Activated CD8-positive, alpha-beta T cell treated with anti-CD3 and anti-CD28 coated beads, Interleukin-2, amount 10 ng/mL, durations not matched to agents 7 days and 5 days (primary cell): ENCODE measurements around the gene FRS2. TPM values are rescaled to one million over a fixed set of nuclear protein-coding genes. Genes with fewer than 3 reads are reported as not detected.
"Not testable (repeated sequence)": the region's sequence is repeated elsewhere in the genome, so short reads cannot be mapped to it uniquely, and the experiment has no call there.

Experiments used
- ATAC-seq: fragments of 150-1000 bp; cut with Tn5 transposase; one replicate; pipeline ENCODE4 v1.10.0; 2021; ENCODE audit warnings: moderate library complexity
- CTCF ChIA-PET: fragments of 350-600 bp; sonication (Branson Sonifier 250); formaldehyde crosslinking; loops from one replicate; lab custom pipeline; 2021; ENCODE audit warnings: antibody characterized with exemption; lab: Charles Lee
- POLR2A ChIA-PET: fragments of 350-600 bp; sonication (Branson Sonifier 250); formaldehyde crosslinking; loops from one replicate; lab custom pipeline; 2021; ENCODE audit warnings: antibody characterized with exemption; lab: Charles Lee
- DNase-seq: peaks from one replicate; pipeline ENCODE4 v3.0.0-alpha.2; 2020
- H3K27ac Mint-ChIP-seq: one replicate; pipeline ENCODE4 v1.8.0; 2021; ENCODE audit warnings: mild to moderate bottlenecking, mixed read lengths
- H3K27me3 Mint-ChIP-seq: one replicate; pipeline ENCODE4 v1.8.0; 2021; ENCODE audit warnings: low read depth, mixed read lengths
- H3K36me3 Mint-ChIP-seq: one replicate; pipeline ENCODE4 v1.8.0; 2021; ENCODE audit warnings: low read depth, mixed read lengths
- H3K4me1 Mint-ChIP-seq: one replicate; pipeline ENCODE4 v1.8.0; 2021; ENCODE audit warnings: low read depth, mixed read lengths
- H3K4me3 Mint-ChIP-seq: one replicate; pipeline ENCODE4 v1.8.0; 2021; ENCODE audit warnings: mild to moderate bottlenecking, mixed read lengths
- H3K9me3 Mint-ChIP-seq: one replicate; pipeline ENCODE4 v1.8.0; 2022; ENCODE audit warnings: mixed read lengths; ENCODE audit not compliant: insufficient read depth
- total RNA-seq, 2 experiments: library from RNA; stranded (reverse); gene quantifications; one replicate each; pipeline ENCODE4 v1.2.3, GENCODE V29; 2021

FRS2 gene
- total RNA-seq, 2 experiments from 2014 or later, result 13.0 to 13.7 TPM

- peaks cover 7% of the 10 kb centered on the region for H3K4me1 Mint-ChIP-seq
- no peak for DNase-seq
- H3K4me3 Mint-ChIP-seq, result no peak overlapping the region
- H3K27ac Mint-ChIP-seq, result no peak overlapping the region
- no peak for ATAC-seq
- H3K36me3 Mint-ChIP-seq, result peaks cover 58% of the 10 kb centered on the region
- H3K27me3 Mint-ChIP-seq, result no peaks in the 10 kb centered on the region
- H3K9me3 Mint-ChIP-seq, result no peaks in the 10 kb centered on the region
- ChIA-PET POLR2A (no interaction called here), CTCF (interaction anchor here (0.6 kb wide), 1 partner anchor 1592 kb away, joined by 3 read pairs; no protein-coding TSS in a partner anchor)
Measured at GRCh38 chr12:69600804-69601203, 130.6 kb downstream of the FRS2 start.

GRCh38 chr12:69601962-69602685 lies 131.9 kb downstream of the FRS2 start:
- H3K4me1 Mint-ChIP-seq, result peaks cover 5% of the 10 kb centered on the region
- H3K27me3 Mint-ChIP-seq, result no peaks in the 10 kb centered on the region
- H3K4me3 Mint-ChIP-seq, result no peak overlapping the region
- H3K36me3 Mint-ChIP-seq, result peaks cover 52% of the 10 kb centered on the region
- no peak for ATAC-seq
- no peak for DNase-seq
- ChIA-PET POLR2A (interaction anchor here (0.6 kb wide), 1 partner anchor 12 kb away, joined by 3 read pairs; no protein-coding TSS in a partner anchor), CTCF (interaction anchor here (0.7 kb wide), 1 partner anchor 32 kb away, joined by 3 read pairs; no protein-coding TSS in a partner anchor)
- no peak overlapping the region for H3K27ac Mint-ChIP-seq
- H3K9me3 Mint-ChIP-seq, result no peaks in the 10 kb centered on the region

- POLR2A ChIA-PET, result no interaction called here
Measured at GRCh38 chr12:69602954-69603353, 132.8 kb downstream of the FRS2 start.

GRCh38 chr12:69603556-69603955 lies 133.4 kb downstream of the FRS2 start:
- ATAC-seq, CTCF ChIA-PET, POLR2A ChIA-PET, H3K4me1 Mint-ChIP-seq, H3K9me3 Mint-ChIP-seq, DNase-seq, H3K27me3 Mint-ChIP-seq, H3K27ac Mint-ChIP-seq, H3K4me3 Mint-ChIP-seq: not testable (repeated sequence)
- peaks cover 41% of the 10 kb centered on the region for H3K36me3 Mint-ChIP-seq

More at GRCh38 chr12:69602954-69603353, 132.8 kb downstream of the FRS2 start:
- H3K27ac Mint-ChIP-seq, result no peak overlapping the region
- no peak overlapping the region for H3K4me3 Mint-ChIP-seq
- CTCF ChIA-PET, result no interaction called here
- DNase-seq (no peak), ATAC-seq (no peak)
- no peaks in the 10 kb centered on the region for H3K27me3 Mint-ChIP-seq
- H3K36me3 Mint-ChIP-seq, result peaks cover 45% of the 10 kb centered on the region
- no peaks in the 10 kb centered on the region for H3K9me3 Mint-ChIP-seq
- peaks cover 3% of the 10 kb centered on the region for H3K4me1 Mint-ChIP-seq

- H3K27ac Mint-ChIP-seq, H3K9me3 Mint-ChIP-seq, H3K4me1 Mint-ChIP-seq, ATAC-seq, H3K27me3 Mint-ChIP-seq, POLR2A ChIA-PET, CTCF ChIA-PET, DNase-seq, H3K4me3 Mint-ChIP-seq: not testable (repeated sequence)
- H3K36me3 Mint-ChIP-seq, result peaks cover 36% of the 10 kb centered on the region
Measured at GRCh38 chr12:69604275-69604674, 134.1 kb downstream of the FRS2 start.

GRCh38 chr12:69608114-69608513 lies 137.9 kb downstream of the FRS2 start:
- CTCF ChIA-PET, result interaction anchor here (0.7 to 0.9 kb wide), 2 partner anchors 250 to 317 kb away, joined by 3 to 5 read pairs; no protein-coding TSS in a partner anchor
- ATAC-seq (no peak), DNase-seq (no peak)
- Mint-ChIP-seq H3K9me3 (no peaks in the 10 kb centered on the region), H3K27me3 (peaks cover 9% of the 10 kb centered on the region), H3K36me3 (peaks cover 7% of the 10 kb centered on the region), H3K4me1 (no peaks in the 10 kb centered on the region), H3K4me3 (no peak overlapping the region), H3K27ac (no peak overlapping the region)
- POLR2A ChIA-PET, result no interaction called here

- H3K4me3 Mint-ChIP-seq, result no peak overlapping the region
- H3K27ac Mint-ChIP-seq, result no peak overlapping the region
- H3K4me1 Mint-ChIP-seq, result no peaks in the 10 kb centered on the region
- no peaks in the 10 kb centered on the region for H3K9me3 Mint-ChIP-seq
- ChIA-PET POLR2A (no interaction called here), CTCF (interaction anchor here (0.6 kb wide), 1 partner anchor 45 kb away, joined by 3 read pairs; no protein-coding TSS in a partner anchor)
- peaks cover 9% of the 10 kb centered on the region for H3K27me3 Mint-ChIP-seq
- DNase-seq, result no peak
- no peaks in the 10 kb centered on the region for H3K36me3 Mint-ChIP-seq
- ATAC-seq, result no peak
Measured at GRCh38 chr12:69610126-69610525, 139.9 kb downstream of the FRS2 start.

GRCh38 chr12:69610729-69611128 lies 140.5 kb downstream of the FRS2 start, which contains the start of gene LRRC10:
Gene LRRC10 (minus strand): TSS chr12:69610907. CDS start chr12:69610838, 69 bp downstream.
- no peak within 1 kb of the TSS for H3K27ac Mint-ChIP-seq
- CTCF ChIA-PET, result no interaction called here

GRCh38 chr12:69613351-69613750 lies 143.2 kb downstream of the FRS2 start:
- Mint-ChIP-seq H3K36me3 (no peaks in the 10 kb centered on the region), H3K27me3 (peaks cover 12% of the 10 kb centered on the region), H3K9me3 (no peaks in the 10 kb centered on the region), H3K4me1 (no peaks in the 10 kb centered on the region), H3K4me3 (no peak overlapping the region), H3K27ac (no peak overlapping the region)
- DNase-seq, result no peak
- ChIA-PET CTCF (no interaction called here), POLR2A (no interaction called here)
- ATAC-seq, result no peak

More at GRCh38 chr12:69610729-69611128, 140.5 kb downstream of the FRS2 start, which contains the start of gene LRRC10:
- POLR2A ChIA-PET, result no interaction called here
- no peaks in the 10 kb centered on the region for H3K9me3 Mint-ChIP-seq
- no peak within 1 kb of the TSS for H3K4me3 Mint-ChIP-seq
- DNase-seq (no peak), ATAC-seq (no peak)
- no peaks in the 10 kb centered on the region for H3K36me3 Mint-ChIP-seq
- H3K27me3 Mint-ChIP-seq, result peaks cover 10% of the 10 kb centered on the region
- H3K4me1 Mint-ChIP-seq, result no peaks in the 10 kb centered on the region

- ATAC-seq (no peak), DNase-seq (no peak)
- ChIA-PET POLR2A (no interaction called here), CTCF (no interaction called here)
- no peaks in the 10 kb centered on the region for H3K4me1 Mint-ChIP-seq
- peaks cover 9% of the 10 kb centered on the region for H3K27me3 Mint-ChIP-seq
- H3K36me3 Mint-ChIP-seq, result no peaks in the 10 kb centered on the region
- H3K9me3 Mint-ChIP-seq, result no peaks in the 10 kb centered on the region
- H3K4me3 Mint-ChIP-seq, result no peak overlapping the region
- no peak overlapping the region for H3K27ac Mint-ChIP-seq
Measured at GRCh38 chr12:69616025-69616424, 145.8 kb downstream of the FRS2 start.

- Mint-ChIP-seq H3K36me3 (no peaks in the 10 kb centered on the region), H3K27ac (no peak overlapping the region), H3K4me1 (no peaks in the 10 kb centered on the region), H3K9me3 (no peaks in the 10 kb centered on the region), H3K4me3 (no peak overlapping the region), H3K27me3 (peaks cover 13% of the 10 kb centered on the region)
- ChIA-PET CTCF (interaction anchor here (1.0 to 1.9 kb wide), 2 partner anchors 19 to 49 kb away, joined by 3 to 7 read pairs; no protein-coding TSS in a partner anchor), POLR2A (interaction anchor here (0.6 kb wide), 1 partner anchor 21 kb away, joined by 4 read pairs; no protein-coding TSS in a partner anchor)
- DNase-seq, result no peak
- no peak for ATAC-seq
Measured at GRCh38 chr12:69619050-69619449, 148.9 kb downstream of the FRS2 start.

- H3K27ac Mint-ChIP-seq, result no peak overlapping the region
- no peak for ATAC-seq
- no peaks in the 10 kb centered on the region for H3K9me3 Mint-ChIP-seq
- no peak overlapping the region for H3K4me3 Mint-ChIP-seq
- H3K27me3 Mint-ChIP-seq, result peaks cover 13% of the 10 kb centered on the region
- H3K36me3 Mint-ChIP-seq, result no peaks in the 10 kb centered on the region
- no peak for DNase-seq
- ChIA-PET CTCF (interaction anchor here (0.8 kb wide), 1 partner anchor 329 kb away, joined by 3 read pairs; no protein-coding TSS in a partner anchor), POLR2A (no interaction called here)
- H3K4me1 Mint-ChIP-seq, result no peaks in the 10 kb centered on the region
Measured at GRCh38 chr12:69620077-69620476, 149.9 kb downstream of the FRS2 start.
